Adrenal gland (tissue), 12 donors: Measurements from ENCODE around the gene TMEM175. TPM values are rescaled to one million over a fixed set of nuclear protein-coding genes. Genes with fewer than 3 reads are reported as not detected.

Experiments
- DNase-seq, 7 donors: peaks; one replicate each; pipeline ENCODE4 v3.0.0-alpha.2; 2019 to 2020
- H3K27ac ChIP-seq, 5 donors: fragments of 200-600 bp; sonication (generic) in 4 of 5; 1 replicate in 3 of 5; 2 replicates in 2 of 5; pipeline versions ENCODE4 v1.5.1 to v1.8.0; 2016 to 2020; ENCODE audit warnings: mild to moderate bottlenecking in 1 of 5
- H3K27me3 ChIP-seq: fragments of 200-600 bp; 2 replicates; pipeline ENCODE4 v1.8.0; 2021
- H3K36me3 ChIP-seq, 2 donors: fragments of 200-600 bp; replicated peaks in 1 of 2; 1 replicate in 1 of 2; 2 replicates in 1 of 2; pipeline versions ENCODE4 v1.5.1 to v1.8.0; 2018 to 2022
- H3K4me1 ChIP-seq, 2 donors: fragments of 200-600 bp; replicated peaks in 1 of 2; 1 replicate in 1 of 2; 2 replicates in 1 of 2; pipeline versions ENCODE4 v1.5.1 to v1.8.0; 2018 to 2021
- H3K4me3 ChIP-seq, 4 donors: fragments of 200-600 bp; sonication (generic) in 3 of 4; one replicate each; pipeline ENCODE4 v1.5.1; 2016 to 2018
- H3K9me3 ChIP-seq, 3 donors: fragments of 200-600 bp; sonication (generic) in 1 of 3; replicated peaks in 1 of 3; 1 replicate in 2 of 3; 2 replicates in 1 of 3; pipeline versions ENCODE4 v1.5.1 to v1.8.0; 2016 to 2021
- POLR2A ChIP-seq, 2 donors: fragments of 450-650 bp; IDR thresholded peaks; one replicate each; pipeline ENCODE4 v1.6.1; 2017; ENCODE audit warnings: antibody characterized with exemption in 2 of 2, mild to moderate bottlenecking in 2 of 2, moderate library complexity in 1 of 2
- WGBS, 4 donors: extraction: QIAGEN DNeasy Blood & Tissue Kit in 2 of 4; methylation state at CpG; one replicate each; pipeline versions ENCODE4 v1.1.5 to v1.1.7; 2013 to 2017; 5-methylcytosine and 5-hydroxymethylcytosine counted together
- intact Hi-C, 2 donors: fragments of 100-400 bp; cut with DNase I; formaldehyde crosslinking; loops; one replicate each; pipeline versions ENCODE4 v1.14.1 to v1.15.0; 2022 to 2023
- polyA plus RNA-seq, 3 donors: library from polyadenylated mRNA; stranded (reverse); fragments of 200-250 nt in 2 of 3; fragments of 350-450 nt in 1 of 3; fragmentation: Illumina TruSeq in 1 of 3; extraction: RNeasy Lipid Tissue Mini Kit (QIAGEN cat#74804) in 1 of 3; gene quantifications; one replicate each; pipeline ENCODE4 v1.2.3, GENCODE V29; 2013 to 2014
- total RNA-seq, 9 donors: library from RNA; depleted of rRNA in 4 of 9; stranded (reverse); fragments of >200 nt in 4 of 9; fragments of 120-200 nt in 1 of 9; fragmentation: NEBNext Ultra II Directional in 1 of 9; extraction: Animal tissue kit (Norgen Biotek cat#: 25700) in 1 of 9; gene quantifications; one replicate each; pipeline versions ENCODE4 v1.1.0 to v1.2.4, GENCODE V29; 2013 to 2023
- TF ChIP-seq, protein P1 (sequence below), 6 experiments: fragments of 450-650 bp in 4 of 6; fragments of 200-600 bp in 2 of 6; sonication (generic) in 1 of 6; IDR thresholded peaks; 1 replicate in 5 of 6; 2 replicates in 1 of 6; pipeline versions ENCODE4 v1.5.1 to v1.8.0; 2016 to 2021; ENCODE audit warnings: antibody characterized with exemption in 6 of 6, mild to moderate bottlenecking in 2 of 6, moderate library complexity in 1 of 6
- donor health status: healthy with polysubstance abuse.
- donor health status: Bipolar disorder and iron deficiency.
- donor health status: DM: yes; HTN: yes; CAD: no.
- donor health status: DM: no; HTN: no; CAD: no.
- donor health status: DM: no; HTN: no; CAD: no.
- donor health status: DM: yes; HTN: yes; CAD: no.

TMEM175 gene
- total and polyA plus RNA-seq, 12 donors, result 20.2 to 142 (median 47.9) TPM

- no peak for DNase-seq
- Histone ChIP-seq H3K4me1 (peaks cover 14 to 15% of the 10 kb centered on the region in 2 donors), H3K4me3 (peak overlapping the region in 1 of 4 donors; percentile 26), H3K36me3 (no peaks in the 10 kb centered on the region), H3K9me3 (no peaks in the 10 kb centered on the region), H3K27me3 (peaks cover 38% of the 10 kb centered on the region), H3K27ac (no peak overlapping the region)
- intact Hi-C loops, result no loop called here
- TF ChIP-seq, protein P1, sequence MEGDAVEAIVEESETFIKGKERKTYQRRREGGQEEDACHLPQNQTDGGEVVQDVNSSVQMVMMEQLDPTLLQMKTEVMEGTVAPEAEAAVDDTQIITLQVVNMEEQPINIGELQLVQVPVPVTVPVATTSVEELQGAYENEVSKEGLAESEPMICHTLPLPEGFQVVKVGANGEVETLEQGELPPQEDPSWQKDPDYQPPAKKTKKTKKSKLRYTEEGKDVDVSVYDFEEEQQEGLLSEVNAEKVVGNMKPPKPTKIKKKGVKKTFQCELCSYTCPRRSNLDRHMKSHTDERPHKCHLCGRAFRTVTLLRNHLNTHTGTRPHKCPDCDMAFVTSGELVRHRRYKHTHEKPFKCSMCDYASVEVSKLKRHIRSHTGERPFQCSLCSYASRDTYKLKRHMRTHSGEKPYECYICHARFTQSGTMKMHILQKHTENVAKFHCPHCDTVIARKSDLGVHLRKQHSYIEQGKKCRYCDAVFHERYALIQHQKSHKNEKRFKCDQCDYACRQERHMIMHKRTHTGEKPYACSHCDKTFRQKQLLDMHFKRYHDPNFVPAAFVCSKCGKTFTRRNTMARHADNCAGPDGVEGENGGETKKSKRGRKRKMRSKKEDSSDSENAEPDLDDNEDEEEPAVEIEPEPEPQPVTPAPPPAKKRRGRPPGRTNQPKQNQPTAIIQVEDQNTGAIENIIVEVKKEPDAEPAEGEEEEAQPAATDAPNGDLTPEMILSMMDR (IDR thresholded peaks at IDR 0.05), result no peak
- no peak for TF ChIP-seq POLR2A (IDR thresholded peaks at IDR 0.05)
- WGBS, 4 donors, result 2 to 3% methylated on average over 71 to 75 of the region's 75 CpGs; no CpG with 5 or more reads in 2 of the 4 donors
Measured at GRCh38 chr4:1002631-1003251, 70.5 kb downstream of the TMEM175 start.

DNA sequence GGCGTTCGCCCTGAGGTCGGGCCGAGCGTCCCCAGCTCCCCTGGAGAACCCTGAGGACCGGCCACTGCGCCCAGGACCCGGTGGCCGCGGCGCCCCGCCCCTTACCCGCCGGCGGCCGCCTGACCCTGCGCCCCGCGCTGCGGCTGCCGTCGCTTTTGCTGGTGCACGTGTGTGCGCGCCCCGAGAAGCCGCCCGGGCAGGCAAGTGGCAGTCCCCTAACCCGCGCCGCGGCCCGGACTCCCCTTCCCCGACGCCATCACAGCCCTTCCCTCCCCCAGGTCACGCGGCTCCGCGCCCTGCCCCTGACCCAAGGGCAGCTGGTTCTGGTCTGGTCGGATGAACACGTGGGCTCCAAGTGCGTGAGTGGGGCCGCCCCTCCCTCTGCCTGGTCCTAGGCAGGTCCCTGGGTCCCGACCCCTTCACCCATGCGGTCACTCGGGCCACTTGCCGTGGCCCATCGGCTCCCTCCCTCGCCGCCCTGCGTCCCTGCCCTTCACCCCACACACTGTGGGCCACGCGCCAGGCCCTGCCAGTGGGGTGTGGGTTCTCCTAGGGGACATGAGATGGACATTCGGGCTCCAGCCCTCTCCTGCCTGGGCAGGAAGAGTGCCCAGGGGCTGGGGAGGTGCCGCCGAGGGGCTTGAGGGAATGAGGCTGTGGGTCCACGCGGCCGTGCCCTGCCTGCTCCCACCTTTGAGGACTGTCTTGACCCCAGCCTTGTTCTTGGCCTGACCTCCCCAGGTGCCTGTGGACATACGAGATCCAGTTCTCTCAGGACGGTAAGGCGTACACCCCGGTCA lies 71.2 kb downstream of the TMEM175 start:
- WGBS, 4 donors, result 25 to 32% (median 30%) methylated on average over 21 to 62 of the region's 63 CpGs
- H3K9me3 ChIP-seq, result no peaks in the 10 kb centered on the region
- H3K4me3 ChIP-seq, result peak overlapping the region in 1 of 4 donors; percentile 26
- no peak for DNase-seq
- intact Hi-C loops, result no loop called here
- no peak overlapping the region for H3K27ac ChIP-seq
- H3K27me3 ChIP-seq, result peaks cover 42% of the 10 kb centered on the region
- H3K4me1 ChIP-seq, result peaks cover 12 to 13% of the 10 kb centered on the region in 2 donors
- TF ChIP-seq, protein P1 (IDR thresholded peaks at IDR 0.05), result no peak
- no peak for TF ChIP-seq POLR2A (IDR thresholded peaks at IDR 0.05)
- H3K36me3 ChIP-seq, result no peaks in the 10 kb centered on the region

DNA sequence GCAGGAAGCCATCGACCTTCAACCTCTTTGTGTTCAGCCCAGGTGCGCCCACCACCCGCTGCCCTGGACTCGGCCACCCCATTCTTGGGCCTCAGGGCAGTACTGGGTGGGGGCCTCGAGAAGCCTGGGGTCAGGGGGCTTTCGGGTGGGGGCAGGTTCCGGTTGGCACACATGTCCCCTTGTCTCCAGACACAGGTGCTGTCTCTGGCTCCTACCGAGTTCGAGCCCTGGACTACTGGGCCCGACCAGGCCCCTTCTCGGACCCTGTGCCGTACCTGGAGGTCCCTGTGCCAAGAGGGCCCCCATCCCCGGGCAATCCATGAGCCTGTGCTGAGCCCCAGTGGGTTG lies 71.8 kb downstream of the TMEM175 start:
- DNase-seq, result no peak
- H3K27ac ChIP-seq, result no peak overlapping the region
- H3K9me3 ChIP-seq, result no peaks in the 10 kb centered on the region
- H3K4me3 ChIP-seq, result no peak overlapping the region
- H3K27me3 ChIP-seq, result peaks cover 42% of the 10 kb centered on the region
- H3K4me1 ChIP-seq, result peaks cover 12 to 17% of the 10 kb centered on the region in 2 donors
- intact Hi-C loops, result no loop called here
- H3K36me3 ChIP-seq, result no peaks in the 10 kb centered on the region
- 67 to 86% (median 85%) methylated on average over 1 to 13 of the region's 13 CpGs for WGBS, 4 donors
- no peak for TF ChIP-seq POLR2A (IDR thresholded peaks at IDR 0.05)
- TF ChIP-seq, protein P1 (IDR thresholded peaks at IDR 0.05), result no peak

DNA sequence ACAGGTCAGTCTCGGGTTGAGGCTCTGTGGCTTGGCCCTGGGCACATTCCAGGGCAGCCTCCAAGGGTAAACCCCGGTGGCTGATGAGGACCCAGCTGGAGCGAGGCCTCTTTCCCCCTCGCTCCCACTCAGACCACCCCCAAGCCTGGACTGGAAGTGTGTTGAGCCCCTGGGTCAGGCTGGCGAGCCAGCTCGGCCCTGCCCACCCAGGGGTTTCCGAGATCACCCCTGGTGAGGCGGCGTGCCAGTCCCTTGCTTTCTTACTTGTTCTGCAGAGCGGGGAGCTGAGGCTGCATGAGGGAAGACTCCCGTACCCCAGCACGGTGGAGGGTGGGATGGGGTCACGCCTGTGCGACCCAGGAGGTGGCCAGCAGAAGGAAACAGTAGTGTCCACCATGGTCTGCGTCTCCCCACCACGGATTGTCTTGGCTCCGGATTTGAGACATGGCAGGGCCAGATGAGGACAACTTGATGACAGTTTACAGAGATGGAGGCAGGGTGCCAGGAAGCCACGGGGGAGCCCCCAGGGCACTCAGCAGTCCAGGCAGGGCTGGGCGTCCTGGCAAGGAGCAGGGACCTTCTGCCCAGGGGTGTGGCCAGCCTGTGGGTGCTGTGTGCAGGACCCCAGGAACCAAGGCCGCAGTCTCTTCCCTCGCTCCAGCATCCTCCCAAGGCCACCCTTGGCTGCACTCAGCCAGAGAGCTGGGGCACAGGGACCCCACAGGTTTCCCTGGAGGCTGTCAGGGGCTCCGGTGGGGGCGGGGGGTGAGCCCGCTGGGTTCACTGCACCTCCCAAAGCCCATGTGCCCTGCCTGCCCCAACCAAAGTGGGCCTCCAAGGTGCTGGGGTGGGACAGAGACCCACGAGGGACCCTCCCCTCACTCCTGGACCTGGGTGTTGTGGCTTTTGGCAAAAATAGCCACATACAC lies 72.6 kb downstream of the TMEM175 start:
- intact Hi-C loops, result no loop called here
- TF ChIP-seq POLR2A (IDR thresholded peaks at IDR 0.05), result no peak
- TF ChIP-seq, protein P1 (IDR thresholded peaks at IDR 0.05), result no peak
- 64 to 79% (median 74%) methylated on average over 17 to 25 of the region's 25 CpGs for WGBS, 4 donors

More for the DNA sequence above, 72.6 kb downstream of the TMEM175 start:
- DNase-seq, result no peak
- Histone ChIP-seq H3K36me3 (no peaks in the 10 kb centered on the region), H3K9me3 (no peaks in the 10 kb centered on the region), H3K27me3 (peaks cover 42% of the 10 kb centered on the region), H3K4me1 (peaks cover 12 to 20% of the 10 kb centered on the region in 2 donors), H3K27ac (no peak overlapping the region), H3K4me3 (no peak overlapping the region)
